NCI-H1092 treated with DMSO at 0.1 percent for 48 hours (cell line): Measurements from ENCODE around the gene BCL2L1.
"Not testable (repeated sequence)": the region's sequence is repeated elsewhere in the genome, so short reads cannot be mapped to it uniquely, and the experiment has no call there.

ENCODE experiments used
- DNase-seq: peaks from one replicate; lab custom pipeline; 2025; lab: John Stamatoyannopoulos, UW

BCL2L1 gene

GRCh38 chr20:31722257-31723068 is at the start of gene BCL2L1:
Gene BCL2L1 (minus strand): TSS chr20:31722868. CDS start chr20:31722218, 650 bp downstream.
- DNase-seq, result peak; percentile 83

GRCh38 chr20:31770243-31770642 is 47.6 kb upstream of the BCL2L1 start:
- no peak for DNase-seq

GRCh38 chr20:31769681-31770080 is 47.0 kb upstream of the BCL2L1 start:
- DNase-seq, result no peak

- no peak for DNase-seq
These were observed 45.1 kb upstream of the BCL2L1 start for GRCh38 chr20:31767805-31768204.

DNA sequence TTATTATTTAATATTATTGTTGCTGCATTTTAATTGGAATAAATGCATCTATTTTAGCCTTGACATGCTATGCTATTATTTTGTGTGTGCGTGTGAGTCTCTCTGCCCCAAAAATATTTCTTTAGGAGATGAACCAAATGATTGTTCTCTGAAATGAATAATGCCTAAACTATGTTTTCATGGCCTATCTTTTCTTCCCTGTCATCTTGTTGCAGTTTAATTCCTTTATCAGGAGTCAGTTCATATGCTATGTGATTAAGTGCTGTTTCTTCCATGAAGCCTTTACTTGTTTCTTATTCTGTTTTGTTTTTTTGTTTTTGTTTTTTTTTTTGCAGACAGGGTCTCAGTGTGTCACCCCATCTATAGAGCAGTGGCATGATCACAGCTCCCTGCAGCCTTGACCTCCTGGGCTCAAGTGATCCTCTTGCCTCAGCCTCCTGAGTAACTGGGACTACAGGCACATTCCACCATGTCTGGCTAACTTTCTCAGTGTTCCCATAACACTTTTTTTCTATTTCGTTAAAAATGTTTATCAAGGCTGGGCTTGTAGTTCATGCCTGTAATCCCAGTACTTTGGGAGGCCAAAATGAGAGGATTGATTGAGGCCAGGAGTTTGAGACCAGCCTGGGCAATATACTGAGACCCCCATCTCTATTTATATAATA is 42.1 kb upstream of the BCL2L1 start:
- DNase-seq, result no peak

DNA sequence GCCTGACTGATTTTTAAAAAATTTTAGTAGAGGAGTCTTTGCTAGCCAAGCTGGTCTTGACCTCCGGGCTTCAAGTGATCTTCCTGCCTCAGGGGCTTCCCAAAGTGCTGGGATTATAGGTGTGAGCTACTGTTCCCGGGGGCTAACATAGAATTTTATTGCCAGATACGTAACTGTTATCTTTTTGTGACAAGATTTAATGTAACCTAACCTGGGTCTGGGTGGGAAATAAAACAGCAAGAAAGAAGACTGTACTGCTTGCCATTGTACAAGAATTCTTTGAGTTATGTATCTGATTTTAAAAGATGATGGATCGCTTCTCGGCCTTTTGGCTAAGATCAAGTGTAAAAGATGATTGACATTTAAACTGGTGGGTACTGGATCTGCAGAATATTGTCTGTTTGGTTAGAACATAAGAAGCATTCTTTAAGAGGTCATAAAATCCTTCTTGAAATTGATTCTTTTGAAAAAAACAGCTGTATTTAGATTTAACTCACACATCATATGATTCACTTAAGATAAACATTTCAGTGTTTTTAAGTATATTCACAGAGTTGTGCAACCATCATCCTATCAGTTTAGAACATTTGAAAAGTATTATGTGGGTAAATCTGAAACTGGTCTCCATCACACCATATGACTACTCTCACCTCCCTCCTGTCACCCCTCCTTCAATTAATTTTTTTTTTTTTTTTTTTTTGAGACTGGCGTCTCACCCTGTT is 38.0 kb upstream of the BCL2L1 start:
- no peak for DNase-seq

GRCh38 chr20:31759836-31760518 is 37.3 kb upstream of the BCL2L1 start:
- no peak for DNase-seq

GRCh38 chr20:31758991-31759390 is 36.3 kb upstream of the BCL2L1 start:
- DNase-seq, result no peak

DNA sequence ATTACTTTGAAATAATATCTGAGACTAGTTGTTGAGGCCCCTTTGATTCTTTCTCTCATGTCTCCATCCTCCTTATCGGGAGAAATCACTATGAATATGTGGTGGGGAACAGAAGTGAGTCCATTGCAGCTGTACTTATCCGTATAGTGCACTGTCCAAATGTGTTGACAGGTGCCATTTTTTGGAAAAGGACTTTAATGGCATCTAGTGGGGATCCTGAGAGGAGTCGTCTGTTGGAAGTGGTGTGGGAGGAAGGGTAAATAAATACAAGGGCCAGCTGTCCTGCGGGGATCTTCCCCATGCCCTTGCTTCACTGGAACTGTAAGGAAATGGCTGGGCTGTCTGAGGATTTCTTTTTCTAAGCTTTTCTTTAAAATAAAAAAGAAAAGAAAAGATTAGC is 35.9 kb upstream of the BCL2L1 start:
- no peak for DNase-seq

GRCh38 chr20:31757254-31757653 is 34.6 kb upstream of the BCL2L1 start:
- DNase-seq, result no peak

DNA sequence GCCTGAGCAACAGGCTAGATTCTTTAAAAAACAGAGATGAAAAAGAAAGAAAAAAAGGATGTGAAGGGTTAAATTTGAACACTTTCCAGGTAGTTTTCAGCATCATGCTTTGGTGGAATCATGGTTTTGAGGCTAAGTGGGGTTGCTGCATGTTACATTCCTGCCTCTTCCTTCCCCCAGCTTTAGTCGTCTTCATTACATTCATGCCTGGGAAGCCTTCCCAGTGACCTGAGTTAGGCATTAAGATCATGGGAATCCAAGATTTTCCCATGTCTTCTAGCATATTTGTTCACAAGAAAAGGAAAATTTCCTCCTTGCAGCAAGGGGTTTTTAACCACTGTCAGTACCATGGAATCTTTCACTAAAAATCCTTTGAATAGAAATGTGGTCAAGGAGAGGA is 28.5 kb upstream of the BCL2L1 start:
- no peak for DNase-seq

- DNase-seq, result no peak
These were observed 26.6 kb upstream of the BCL2L1 start for GRCh38 chr20:31749223-31749622.

- DNase-seq, result no peak
These were observed 25.0 kb upstream of the BCL2L1 start for GRCh38 chr20:31747640-31748039.

DNA sequence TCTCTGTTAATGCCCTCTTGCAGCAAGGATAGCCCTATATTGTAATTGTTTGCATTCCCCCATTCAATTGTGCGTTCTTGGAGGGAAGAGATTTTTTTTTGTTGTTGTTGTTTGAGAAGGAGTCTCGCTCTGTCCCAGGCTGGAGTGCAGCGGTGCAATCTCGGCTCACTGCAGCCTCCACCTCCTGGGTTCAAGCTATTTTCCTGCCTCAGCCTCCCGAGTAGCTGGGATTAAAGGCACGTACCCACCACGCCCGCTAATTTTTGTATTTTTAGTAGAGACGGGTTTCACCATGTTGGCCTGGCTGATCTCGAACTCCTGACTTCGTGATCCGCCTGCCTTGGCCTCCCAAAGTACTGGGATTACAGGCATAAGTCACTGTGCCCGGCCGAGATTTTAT is 24.4 kb upstream of the BCL2L1 start:
- not testable (repeated sequence) for DNase-seq

DNA sequence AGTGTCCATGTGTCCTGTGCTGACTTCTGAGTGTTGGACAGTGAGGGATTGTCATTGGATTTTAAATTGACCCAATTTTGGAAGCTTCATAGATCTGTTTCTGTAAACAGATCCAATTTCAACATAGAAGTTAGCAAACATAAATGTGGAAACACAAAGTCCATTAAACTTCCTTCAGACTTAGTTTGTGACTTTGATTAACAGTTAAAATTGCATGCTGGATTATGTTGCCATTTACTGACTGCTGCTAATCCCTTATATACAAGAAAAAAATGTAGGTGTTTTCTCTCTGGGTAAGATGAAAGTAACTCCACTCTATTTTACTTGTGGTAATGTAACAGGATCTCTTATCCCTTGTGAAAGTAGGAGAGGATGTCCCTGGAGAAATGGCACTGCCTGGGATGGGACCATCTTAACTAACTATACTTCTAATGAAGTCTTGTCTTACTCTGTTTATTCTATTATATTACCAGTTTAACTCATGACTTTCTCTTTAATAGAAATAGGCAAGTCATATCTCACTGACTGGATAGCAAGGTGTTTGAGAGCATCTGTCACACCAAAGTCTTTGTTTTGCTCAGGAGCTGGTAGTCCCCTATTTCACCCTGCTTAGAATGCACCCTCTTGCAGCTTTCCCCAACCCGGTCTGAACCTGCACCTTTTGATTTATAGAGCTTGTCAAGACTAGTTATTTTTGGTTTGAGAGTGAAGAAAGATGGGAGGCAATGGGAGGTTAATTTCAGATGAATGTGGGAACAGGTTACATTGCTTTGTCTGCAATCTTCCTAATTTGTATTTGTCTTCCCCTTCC is 23.6 kb upstream of the BCL2L1 start:
- no peak for DNase-seq

DNA sequence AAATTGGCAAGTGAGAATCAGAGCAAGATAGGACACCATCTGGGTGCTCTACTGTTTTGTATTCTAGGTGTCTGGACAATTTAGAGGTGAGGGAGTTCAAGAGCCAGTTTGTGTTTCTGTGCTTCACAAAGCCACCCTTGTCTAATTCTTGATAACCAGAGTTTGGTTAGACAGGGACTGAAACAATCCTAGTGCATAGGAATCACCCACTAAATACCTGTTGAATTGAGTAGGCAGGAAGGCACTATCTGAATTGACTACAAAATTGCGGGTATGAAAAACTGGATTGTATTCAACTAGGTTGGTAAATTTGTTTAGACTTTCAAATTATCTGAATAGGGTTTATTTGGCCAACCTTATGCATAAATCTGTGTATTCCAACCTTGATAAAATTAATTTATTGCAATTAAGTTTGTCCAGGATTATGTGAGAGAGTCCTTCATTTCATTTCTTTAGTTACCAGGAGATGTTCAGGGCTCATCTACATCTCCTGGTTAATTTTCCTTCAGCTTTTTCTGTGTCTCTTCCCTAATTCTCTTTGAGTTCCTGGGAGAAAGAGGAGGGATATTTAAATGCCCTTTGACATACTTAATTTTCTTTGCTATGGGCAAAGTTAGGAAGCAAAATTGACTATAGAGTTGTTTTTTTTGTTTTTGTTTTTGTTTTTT is 18.1 kb upstream of the BCL2L1 start:
- no peak for DNase-seq

DNA sequence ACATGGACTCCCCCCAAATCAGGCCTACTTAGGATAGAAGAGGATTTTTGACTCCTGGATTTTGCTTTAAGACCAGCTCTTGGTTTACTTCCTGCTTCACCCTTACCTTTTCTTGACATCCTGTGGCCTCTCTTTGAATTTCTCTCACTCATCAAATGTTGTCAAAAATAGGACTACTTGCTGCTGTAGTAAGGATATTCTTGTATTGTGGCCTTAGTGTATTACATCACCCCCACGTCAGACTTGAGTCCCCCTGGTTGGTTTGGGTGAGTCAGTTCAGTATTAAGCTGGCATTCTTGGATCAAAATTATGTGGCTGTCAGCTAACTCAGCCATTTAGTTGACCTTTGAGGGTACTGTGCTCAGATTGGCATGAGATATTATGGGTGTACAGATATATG is 17.5 kb upstream of the BCL2L1 start:
- no peak for DNase-seq

DNA sequence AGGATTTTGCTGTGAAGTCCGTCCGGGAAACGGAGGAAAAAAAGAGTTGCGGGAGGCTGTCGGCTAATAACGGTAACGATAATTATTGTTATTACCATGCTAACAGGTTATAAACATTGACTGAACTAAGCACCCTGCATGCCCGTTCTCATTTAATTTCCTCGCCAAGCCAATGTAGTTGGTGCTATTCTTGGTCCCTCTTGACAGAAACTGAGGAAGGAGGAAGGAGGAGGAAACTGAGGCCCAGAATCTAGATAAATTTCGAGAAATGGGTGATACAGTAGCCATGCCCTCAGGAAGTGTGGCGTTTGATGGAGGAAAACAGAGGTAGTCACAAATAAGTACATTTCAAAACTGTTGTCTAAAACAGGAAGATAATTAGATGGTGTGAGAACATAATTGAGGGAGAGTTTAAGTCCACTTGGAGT is 16.9 kb upstream of the BCL2L1 start:
- no peak for DNase-seq

DNA sequence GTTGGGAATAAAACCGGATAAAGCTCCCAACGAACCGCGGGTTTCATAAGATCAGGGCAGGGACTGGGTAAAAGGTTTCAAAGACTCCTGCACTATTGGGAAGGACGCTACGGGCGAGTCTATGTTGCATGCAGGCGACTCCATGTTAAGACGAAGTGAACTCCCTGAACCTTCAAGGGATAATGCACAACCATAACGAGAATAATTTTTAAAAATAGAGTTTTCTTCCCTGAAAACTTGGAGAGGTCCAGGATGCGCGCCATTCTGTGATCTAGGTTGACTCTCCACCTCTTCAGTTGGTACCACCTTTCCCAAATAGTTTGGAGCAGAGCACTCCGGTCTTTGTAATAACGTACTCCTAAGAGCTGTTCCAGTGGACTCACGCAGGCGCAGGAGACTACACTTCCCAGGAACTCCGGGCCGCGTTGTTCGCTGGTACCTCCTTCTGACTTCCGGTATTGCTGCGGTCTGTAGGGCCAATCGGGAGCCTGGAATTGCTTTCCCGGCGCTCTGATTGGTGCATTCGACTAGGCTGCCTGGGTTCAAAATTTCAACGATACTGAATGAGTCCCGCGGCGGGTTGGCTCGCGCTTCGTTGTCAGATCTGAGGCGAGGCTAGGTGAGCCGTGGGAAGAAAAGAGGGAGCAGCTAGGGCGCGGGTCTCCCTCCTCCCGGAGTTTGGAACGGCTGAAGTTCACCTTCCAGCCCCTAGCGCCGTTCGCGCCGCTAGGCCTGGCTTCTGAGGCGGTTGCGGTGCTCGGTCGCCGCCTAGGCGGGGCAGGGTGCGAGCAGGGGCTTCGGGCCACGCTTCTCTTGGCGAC is 16.3 kb upstream of the BCL2L1 start, which contains the start of gene TPX2:
Gene TPX2, plus strand, starts transcription at position 562 of the 821 bp plus-strand sequence. CDS start 18,187 bp downstream, outside the sequence.
- peak; percentile 97 for DNase-seq

DNA sequence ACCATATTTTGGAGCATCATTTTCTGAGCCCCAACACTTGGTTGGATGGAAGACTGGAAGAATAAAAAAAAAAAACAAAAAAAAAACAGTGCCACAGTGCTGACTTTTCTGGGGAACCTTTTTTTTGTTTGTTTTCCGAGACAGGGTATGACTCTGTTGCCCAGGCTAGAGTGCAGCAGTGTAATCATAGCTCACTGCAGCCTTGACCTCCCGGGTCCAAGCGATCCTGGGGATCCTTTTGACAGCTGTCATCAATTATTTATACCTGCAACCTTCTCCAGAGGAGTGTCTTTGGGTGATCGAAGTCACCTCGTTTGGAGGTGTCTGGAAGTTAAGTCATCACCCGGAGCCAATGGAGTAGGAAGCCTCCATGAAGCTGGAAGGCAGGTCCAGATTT is 8.7 kb upstream of the BCL2L1 start:
- DNase-seq, result no peak
